HepG2 (cell line): Measurements from ENCODE around the gene RPEL1. TPM values are rescaled to one million over a fixed set of nuclear protein-coding genes. Genes with fewer than 3 reads are reported as not detected.
A peak's percentile ranks its signal among the peaks of the same experiment; 100 is the strongest.

Experiments used
- ATAC-seq: fragments of 200-7000 bp; cut with Tn5 transposase; 3 replicates; pipeline ENCODE4 v1.9.1; 2020; ENCODE audit warnings: mild to moderate bottlenecking, moderate library complexity
- BruUV-seq: library from RNA; stranded (reverse); fragments of 400-500 nt; replicated peaks from 2 replicates; lab custom pipeline; 2021; lab: Mats Ljungman, UMichigan
- CTCF ChIA-PET: fragments of 300-600 bp; formaldehyde crosslinking; extraction: SDS; loops from one replicate; lab custom pipeline; 2021; ENCODE audit warnings: low total read pairs, inconsistent platforms, low intra/inter-chr PET ratio; lab: Yijun Ruan, JAX
- POLR2A ChIA-PET: fragments of 350-600 bp; sonication (Branson Sonifier 250); formaldehyde crosslinking; loops from one replicate; lab custom pipeline; 2020; ENCODE audit warnings: antibody characterized with exemption, inconsistent platforms; lab: Yijun Ruan, JAX
- DNase-seq: peaks from one replicate; pipeline ENCODE4 v3.0.0-alpha.2; 2015; ENCODE audit warnings: low spot score
- FAIRE-seq: peaks from 3 replicates; lab custom pipeline; 2011; peaks lifted over from hg19 to GRCh38; lab: Jason Lieb, UNC
- H2AFZ ChIP-seq: one replicate; pipeline ENCODE4 v1.6.1; 2011; ENCODE audit warnings: low read length, inconsistent platforms
- H3K27ac ChIP-seq: fragments of 300-600 bp; 3 replicates; pipeline ENCODE4 v1.8.0; 2011; ENCODE audit warnings: mixed run types, mild to moderate bottlenecking, mixed read lengths, low read length, inconsistent platforms; ENCODE audit not compliant: insufficient read depth; ENCODE audit errors: extremely low read length
- H3K27me3 ChIP-seq, 2 experiments: fragments of 200-600 bp in 1 of 2; 2 replicates in 1 of 2; 3 replicates in 1 of 2; pipeline versions ENCODE4 v1.6.0 to v1.8.0; 2011; ENCODE audit warnings: low read length in 2 of 2, mild to moderate bottlenecking in 2 of 2, moderate library complexity in 2 of 2, inconsistent platforms in 1 of 2; ENCODE audit not compliant: insufficient read depth in 2 of 2, control insufficient read depth in 1 of 2
- H3K36me3 ChIP-seq, 2 experiments: fragments of 200-600 bp in 1 of 2; replicated peaks in 1 of 2; 2 replicates in 1 of 2; 3 replicates in 1 of 2; pipeline versions ENCODE4 v1.5.1 to v1.8.0; 2011; ENCODE audit warnings: low read length in 2 of 2, inconsistent platforms in 1 of 2; ENCODE audit not compliant: insufficient read depth in 2 of 2, control insufficient read depth in 1 of 2
- H3K4me1 ChIP-seq: 2 replicates; pipeline ENCODE4 v1.5.1; 2012; ENCODE audit warnings: low read length, inconsistent platforms; ENCODE audit not compliant: insufficient read depth
- H3K4me2 ChIP-seq: 2 replicates; pipeline ENCODE4 v1.6.0; 2011; ENCODE audit warnings: low read depth, low read length, inconsistent platforms
- H3K4me3 ChIP-seq, 3 experiments: fragments of 200-600 bp in 1 of 3; sonication (generic), shearing (Covaris generic) in 1 of 3; replicated peaks in 1 of 3; 2 replicates each; pipeline ENCODE4 v1.5.1; 2011 to 2016; ENCODE audit warnings: low read length in 3 of 3, inconsistent platforms in 2 of 3, low read depth in 2 of 3, mild to moderate bottlenecking in 2 of 3, control low read depth in 1 of 3, mixed read lengths in 1 of 3; ENCODE audit not compliant: insufficient read depth in 1 of 3
- H3K79me2 ChIP-seq: one replicate; pipeline ENCODE4 v1.6.1; 2011; ENCODE audit warnings: low read length, inconsistent platforms; ENCODE audit not compliant: insufficient read depth
- H3K9ac ChIP-seq: 2 replicates; pipeline ENCODE4 v1.6.0; 2011; ENCODE audit warnings: mild to moderate bottlenecking, low read depth, low read length, inconsistent platforms; ENCODE audit not compliant: insufficient read depth
- H3K9me3 ChIP-seq: 2 replicates; pipeline ENCODE4 v1.5.1; 2012; ENCODE audit warnings: mild to moderate bottlenecking, low read length
- H4K20me1 ChIP-seq: 2 replicates; pipeline ENCODE4 v1.6.0; 2011; ENCODE audit warnings: inconsistent platforms, mild to moderate bottlenecking, low read length, moderate library complexity; ENCODE audit not compliant: insufficient read depth
- BHLHE40 ChIP-seq: IDR thresholded peaks from 2 replicates; pipeline ENCODE4 v1.6.1; 2011; ENCODE audit warnings: low read length, improper control_type of control experiment
- BRD4 ChIP-seq: sonication (generic); formaldehyde crosslinking; IDR thresholded peaks from 2 replicates; pipeline ENCODE4 v1.4.0; 2020; ENCODE audit warnings: missing genetic modification reagents
- EP300 ChIP-seq, 3 experiments: sonication (generic) in 1 of 3; formaldehyde crosslinking in 1 of 3; IDR thresholded peaks; 2 replicates each; pipeline versions ENCODE4 v1.5.1 to v1.6.1; 2011 to 2020; ENCODE audit warnings: low read depth in 2 of 3, low read length in 2 of 3, borderline replicate concordance in 1 of 3, improper control_type of control experiment in 1 of 3, mild to moderate bottlenecking in 1 of 3, missing genetic modification reagents in 1 of 3, moderate library complexity in 1 of 3
- ETV5 ChIP-seq: IDR thresholded peaks from 2 replicates; pipeline ENCODE4 v1.6.1; 2018; ENCODE audit warnings: missing biosample characterization, missing genetic modification reagents, inconsistent platforms, borderline replicate concordance
- HHEX ChIP-seq: IDR thresholded peaks from 2 replicates; pipeline ENCODE4 v1.6.1; 2016; ENCODE audit warnings: control low read depth
- KAT7 ChIP-seq: IDR thresholded peaks from 2 replicates; pipeline ENCODE4 v1.6.1; 2018; ENCODE audit warnings: borderline replicate concordance, missing compliant biosample characterization
- MED8 ChIP-seq: sonication (generic); formaldehyde crosslinking; IDR thresholded peaks from 2 replicates; pipeline ENCODE4 v1.8.1; 2023; ENCODE audit warnings: mild to moderate bottlenecking, missing genetic modification reagents; ENCODE audit not compliant: insufficient replicate concordance
- NONO ChIP-seq, 2 experiments: fragments of 450-650 bp in 1 of 2; sonication (generic) in 1 of 2; formaldehyde crosslinking in 1 of 2; IDR thresholded peaks in 1 of 2; conservative IDR thresholded peaks in 1 of 2; 2 replicates each; pipeline versions ENCODE4 v1.6.1 to v1.8.0; 2017 to 2022; ENCODE audit warnings: mild to moderate bottlenecking in 1 of 2, missing genetic modification reagents in 1 of 2, moderate library complexity in 1 of 2
- RELA ChIP-seq: sonication (generic); formaldehyde crosslinking; IDR thresholded peaks from 2 replicates; pipeline ENCODE4 v1.4.0; 2020; ENCODE audit warnings: missing genetic modification reagents
- SMC3 ChIP-seq: IDR thresholded peaks from 2 replicates; pipeline ENCODE4 v1.6.1; 2011; ENCODE audit warnings: low read length, improper control_type of control experiment
- SOX13 ChIP-seq, 3 experiments: fragments of 450-650 bp in 1 of 3; sonication (generic) in 1 of 3; formaldehyde crosslinking in 1 of 3; IDR thresholded peaks in 2 of 3; conservative IDR thresholded peaks in 1 of 3; 2 replicates each; pipeline versions ENCODE4 v1.5.0 to v1.6.1; 2016 to 2020; ENCODE audit warnings: antibody characterized with exemption in 1 of 3, mild to moderate bottlenecking in 1 of 3, missing compliant biosample characterization in 1 of 3, missing genetic modification reagents in 1 of 3, moderate library complexity in 1 of 3
- TAF1 ChIP-seq: sonication (generic); formaldehyde crosslinking; IDR thresholded peaks from 2 replicates; pipeline ENCODE4 v1.4.0; 2020; ENCODE audit warnings: missing genetic modification reagents
- THAP11 ChIP-seq: IDR thresholded peaks from 2 replicates; pipeline ENCODE4 v1.6.1; 2016; ENCODE audit warnings: missing biosample characterization, missing genetic modification reagents
- TRIM24 ChIP-seq: sonication (generic); formaldehyde crosslinking; IDR thresholded peaks from 2 replicates; pipeline ENCODE4 v1.8.0; 2022; ENCODE audit warnings: mild to moderate bottlenecking, missing genetic modification reagents
- ZNF205 ChIP-seq: IDR thresholded peaks from 2 replicates; pipeline ENCODE4 v1.6.1; 2018; ENCODE audit warnings: missing biosample characterization, missing genetic modification reagents
- ZNF460 ChIP-seq: sonication (generic); formaldehyde crosslinking; IDR thresholded peaks from 2 replicates; pipeline ENCODE4 v1.5.1; 2020; ENCODE audit warnings: missing genetic modification reagents, mild to moderate bottlenecking, borderline replicate concordance
- ZNF737 ChIP-seq: sonication (generic); formaldehyde crosslinking; IDR thresholded peaks from 2 replicates; pipeline ENCODE4 v1.5.0; 2020; ENCODE audit warnings: missing genetic modification reagents, mild to moderate bottlenecking, borderline replicate concordance
- WGBS: methylation state at CpG from one replicate; pipeline ENCODE4 v1.1.6; 2017; ENCODE audit warnings: low lambda C conversion rate; 5-methylcytosine and 5-hydroxymethylcytosine counted together
- in situ Hi-C: cut with HindIII; loops from 2 replicates; pipeline ENCODE4 v1.10.0; 2017; ENCODE audit warnings: low pct_unique_long_range_greater_than_20kb; ENCODE audit not compliant: extremely low pct_ligation_motif_present
- intact Hi-C: fragments of 100-400 bp; cut with micrococcal nuclease; formaldehyde crosslinking; loops from one replicate; pipeline ENCODE4 v1.10.0; 2022; ENCODE audit not compliant: unreplicated experiment
- polyA plus RNA-seq, 8 experiments: library from polyadenylated mRNA; depleted of rRNA in 3 of 8; stranded (reverse) in 7 of 8; unstranded in 1 of 8; fragments of >200 nt; fragmentation: Illumina TruSeq in 4 of 8; extraction: Trizol in 4 of 8; gene quantifications; 2 replicates each; pipeline versions ENCODE4 v1.2.1 to v1.2.3, GENCODE V29; 2011 to 2016; ENCODE audit warnings: low read depth in 4 of 8, missing spikeins in 1 of 8, mixed read lengths in 1 of 8; ENCODE audit not compliant: insufficient read depth in 1 of 8
- total RNA-seq, 5 experiments: library from RNA; depleted of rRNA; stranded (reverse); fragments of >200 nt; fragmentation: Illumina TruSeq; extraction: Trizol; gene quantifications; 2 replicates each; pipeline ENCODE4 v1.2.3, GENCODE V29; 2016; ENCODE audit warnings: low read depth in 1 of 5
- TF ChIP-seq, protein P1 (sequence below): sonication (generic); formaldehyde crosslinking; conservative IDR thresholded peaks from 2 replicates; pipeline ENCODE4 v1.8.0; 2022; ENCODE audit warnings: mild to moderate bottlenecking, moderate library complexity, missing genetic modification reagents
- TF ChIP-seq, protein P2 (sequence below): sonication (generic); formaldehyde crosslinking; conservative IDR thresholded peaks from 2 replicates; pipeline ENCODE4 v1.4.0; 2020; ENCODE audit warnings: missing genetic modification reagents

RPEL1 gene
- total and polyA plus RNA-seq, 2 of the 13 experiments (the other 11 are each of a cell fraction or from before 2014, with no cell fraction given) = 0.04 to 0.07 TPM

DNA sequence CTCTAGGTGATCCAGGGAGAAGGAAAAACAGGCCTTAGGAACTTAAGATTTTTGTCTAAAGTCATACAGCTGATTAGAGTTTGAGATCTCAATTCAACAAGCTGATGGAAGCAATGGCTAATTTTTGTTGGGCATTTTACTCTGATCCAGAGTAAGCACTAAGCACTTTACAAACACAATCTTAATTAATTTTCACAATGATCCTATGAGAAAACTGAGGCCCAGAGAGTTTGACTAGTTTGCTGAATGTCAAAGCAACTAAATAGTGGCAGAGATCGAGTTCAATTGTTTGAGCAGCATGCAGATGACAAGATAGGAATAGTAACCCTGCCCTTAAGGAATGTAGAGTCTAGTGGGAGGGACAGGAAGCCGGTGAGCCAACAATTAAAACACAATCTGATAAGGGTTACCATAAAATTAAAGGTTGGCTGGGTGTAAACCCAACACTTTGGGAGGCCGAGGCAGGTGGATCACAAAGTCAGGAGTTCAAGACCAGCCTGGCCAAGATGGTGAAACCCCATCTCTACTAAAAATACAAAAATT lies 13.5 kb upstream of the RPEL1 start:
- peak overlapping the region; percentile 81 for H3K27ac ChIP-seq
- no peak overlapping the region for H3K4me3 ChIP-seq
- in situ Hi-C loops = no loop called here
- peak overlapping the region; percentile 51 for H3K9ac ChIP-seq
- H3K36me3 ChIP-seq = no peaks in the 10 kb centered on the region
- H3K4me2 ChIP-seq = peak overlapping the region; percentile 49
- ChIA-PET CTCF (no interaction called here), POLR2A (interaction anchor here (1.1 to 6.3 kb wide), 7 partner anchors 9 to 78 kb away, joined by 4 to 65 read pairs (median 10); partner anchors contain the start of gene NT5C2)
- no peaks in the 10 kb centered on the region for H3K79me2 ChIP-seq
- peak; percentile 74 for DNase-seq
- no peaks in the 10 kb centered on the region for H4K20me1 ChIP-seq
- no peaks in the 10 kb centered on the region for H3K27me3 ChIP-seq
- H3K9me3 ChIP-seq = no peaks in the 10 kb centered on the region
- peaks cover 67% of the 10 kb centered on the region for H3K4me1 ChIP-seq
- no peak for FAIRE-seq
- 0 out of 3 replicates have a peak, but pooled peaks have one; percentile 5 for ATAC-seq
- 6% methylated on average over 3 of the region's 3 CpGs for WGBS
- H2AFZ ChIP-seq = no peak overlapping the region
- intact Hi-C loops = loop anchor here (2.0 kb wide), 1 partner anchor 39 kb away; the partner anchor contains the start of gene NT5C2
- no TSS peak for BruUV-seq
- TF ChIP-seq EP300 (IDR thresholded peaks at IDR 0.05; ENCODE audit: low read depth in 2 of 2, low read length in 2 of 2) = 0 out of 4 replicates have a peak, but pooled peaks of 1 of the 2 experiments have one; percentile 27
- TF ChIP-seq EP300 (CRISPR knock-in tag; IDR thresholded peaks at IDR 0.05; ENCODE audit: borderline replicate concordance) = no peak
- no peak for TF ChIP-seq TRIM24 (CRISPR knock-in tag)
- no peak for TF ChIP-seq ZNF460 (CRISPR knock-in tag)
- TF ChIP-seq, protein P1, sequence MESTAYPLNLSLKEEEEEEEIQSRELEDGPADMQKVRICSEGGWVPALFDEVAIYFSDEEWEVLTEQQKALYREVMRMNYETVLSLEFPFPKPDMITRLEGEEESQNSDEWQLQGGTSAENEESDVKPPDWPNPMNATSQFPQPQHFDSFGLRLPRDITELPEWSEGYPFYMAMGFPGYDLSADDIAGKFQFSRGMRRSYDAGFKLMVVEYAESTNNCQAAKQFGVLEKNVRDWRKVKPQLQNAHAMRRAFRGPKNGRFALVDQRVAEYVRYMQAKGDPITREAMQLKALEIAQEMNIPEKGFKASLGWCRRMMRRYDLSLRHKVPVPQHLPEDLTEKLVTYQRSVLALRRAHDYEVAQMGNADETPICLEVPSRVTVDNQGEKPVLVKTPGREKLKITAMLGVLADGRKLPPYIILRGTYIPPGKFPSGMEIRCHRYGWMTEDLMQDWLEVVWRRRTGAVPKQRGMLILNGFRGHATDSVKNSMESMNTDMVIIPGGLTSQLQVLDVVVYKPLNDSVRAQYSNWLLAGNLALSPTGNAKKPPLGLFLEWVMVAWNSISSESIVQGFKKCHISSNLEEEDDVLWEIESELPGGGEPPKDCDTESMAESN (CRISPR knock-in tag) = no peak
- 0 out of 2 replicates have a peak, but pooled peaks have one; percentile 29 for TF ChIP-seq ETV5 (CRISPR knock-in tag)
- TF ChIP-seq THAP11 (CRISPR knock-in tag) = 0 out of 2 replicates have a peak, but pooled peaks have one; percentile 2
- TF ChIP-seq ZNF205 (CRISPR knock-in tag) = no peak
- no peak for TF ChIP-seq RELA
- no peak for TF ChIP-seq HHEX (CRISPR knock-in tag)
- TF ChIP-seq MED8 = no peak
- TF ChIP-seq TAF1 (CRISPR knock-in tag) = 0 out of 2 replicates have a peak, but pooled peaks have one; percentile 4
- no peak for TF ChIP-seq NONO (IDR thresholded peaks at IDR 0.05)
- no peak for TF ChIP-seq NONO (CRISPR knock-in tag; conservative IDR thresholded peaks at IDR 0.05)
- TF ChIP-seq BRD4 (CRISPR knock-in tag) = no peak
- TF ChIP-seq, protein P2, sequence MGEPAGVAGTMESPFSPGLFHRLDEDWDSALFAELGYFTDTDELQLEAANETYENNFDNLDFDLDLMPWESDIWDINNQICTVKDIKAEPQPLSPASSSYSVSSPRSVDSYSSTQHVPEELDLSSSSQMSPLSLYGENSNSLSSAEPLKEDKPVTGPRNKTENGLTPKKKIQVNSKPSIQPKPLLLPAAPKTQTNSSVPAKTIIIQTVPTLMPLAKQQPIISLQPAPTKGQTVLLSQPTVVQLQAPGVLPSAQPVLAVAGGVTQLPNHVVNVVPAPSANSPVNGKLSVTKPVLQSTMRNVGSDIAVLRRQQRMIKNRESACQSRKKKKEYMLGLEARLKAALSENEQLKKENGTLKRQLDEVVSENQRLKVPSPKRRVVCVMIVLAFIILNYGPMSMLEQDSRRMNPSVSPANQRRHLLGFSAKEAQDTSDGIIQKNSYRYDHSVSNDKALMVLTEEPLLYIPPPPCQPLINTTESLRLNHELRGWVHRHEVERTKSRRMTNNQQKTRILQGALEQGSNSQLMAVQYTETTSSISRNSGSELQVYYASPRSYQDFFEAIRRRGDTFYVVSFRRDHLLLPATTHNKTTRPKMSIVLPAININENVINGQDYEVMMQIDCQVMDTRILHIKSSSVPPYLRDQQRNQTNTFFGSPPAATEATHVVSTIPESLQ (CRISPR knock-in tag) = no peak
- no peak for TF ChIP-seq ZNF737 (CRISPR knock-in tag)
- no peak for TF ChIP-seq KAT7
- TF ChIP-seq BHLHE40 = no peak
- TF ChIP-seq SOX13 (IDR thresholded peaks at IDR 0.05) = no peak
- TF ChIP-seq SOX13 (CRISPR knock-in tag; conservative IDR thresholded peaks at IDR 0.05 in 1 of 2, IDR thresholded peaks at IDR 0.05 in 1 of 2) = peak in 1 of 2 experiments; percentile 64; a peak in 1 of 4 replicates
- TF ChIP-seq SMC3 = no peak
